HCT116 (cell line): ENCODE results near the gene NAALADL2.
"Not testable (repeated sequence)": the region's sequence is repeated elsewhere in the genome, so short reads cannot be mapped to it uniquely, and the experiment has no call there.

Source experiments
- ATF3 ChIP-seq: IDR thresholded peaks from 2 replicates; pipeline ENCODE4 v1.6.1; 2012
- CTCF ChIP-seq, 3 experiments: fragments of 200-600 bp in 1 of 3; sonication (generic) in 1 of 3; IDR thresholded peaks in 2 of 3; conservative IDR thresholded peaks in 1 of 3; 2 replicates each; pipeline ENCODE4 v1.5.1; 2012 to 2017; ENCODE audit warnings: low read depth in 2 of 3, low read length in 2 of 3, antibody characterized with exemption in 1 of 3, borderline replicate concordance in 1 of 3, control low read depth in 1 of 3, mild to moderate bottlenecking in 1 of 3, mixed read lengths in 1 of 3, mixed run types in 1 of 3, moderate library complexity in 1 of 3; ENCODE audit not compliant: insufficient read depth in 1 of 3
- EZH2 ChIP-seq: fragments of 200-600 bp; sonication (generic); IDR thresholded peaks from 2 replicates; pipeline ENCODE4 v1.6.1; 2017; ENCODE audit warnings: antibody characterized with exemption, mixed run types
- EZH2phosphoT487 ChIP-seq: fragments of 200-600 bp; IDR thresholded peaks from 2 replicates; pipeline ENCODE4 v1.6.1; 2018; ENCODE audit warnings: antibody characterized with exemption, borderline replicate concordance
- JUND ChIP-seq: IDR thresholded peaks from 2 replicates; pipeline ENCODE4 v1.6.1; 2012
- MAX ChIP-seq: IDR thresholded peaks from 2 replicates; pipeline ENCODE4 v1.6.1; 2012
- POLR2A ChIP-seq: IDR thresholded peaks from 2 replicates; pipeline ENCODE4 v1.7.0; 2011; ENCODE audit warnings: borderline replicate concordance; ENCODE audit not compliant: insufficient read depth, insufficient read length; ENCODE audit errors: extremely low read depth
- POLR2AphosphoS5 ChIP-seq: IDR thresholded peaks from 2 replicates; pipeline ENCODE4 v1.6.1; 2011; ENCODE audit warnings: mild to moderate bottlenecking, low read depth, low read length, moderate library complexity
- SIN3A ChIP-seq: IDR thresholded peaks from 2 replicates; pipeline ENCODE4 v1.6.1; 2012; ENCODE audit warnings: low read depth

- not testable (repeated sequence) for TF ChIP-seq ATF3; CTCF (IDR thresholded peaks at IDR 0.05 in 2 of 3, conservative IDR thresholded peaks at IDR 0.05 in 1 of 3; ENCODE audit: borderline replicate concordance in 1 of 3, insufficient read depth in 1 of 3, low read depth in 2 of 3, low read length in 2 of 3); EZH2phosphoT487; POLR2A; JUND; MAX; EZH2; SIN3A; POLR2AphosphoS5
These were observed 412.3 kb downstream of the NAALADL2 start for GRCh38 chr3:175271465-175271864.
